Body of pancreas (tissue), 4 donors: Measurements from ENCODE around the gene LRIG1. TPM values are rescaled to one million over a fixed set of nuclear protein-coding genes. Genes with fewer than 3 reads are reported as not detected.
A peak's percentile ranks its signal among the peaks of the same experiment; 100 is the strongest.

ENCODE experiments used
- ATAC-seq: fragments of 150-250 bp; one replicate; pipeline ENCODE4 v1.9.1; 2016
- DNase-seq, 4 donors: peaks; one replicate each; pipeline ENCODE4 v3.0.0-alpha.2; 2019
- H3K27ac ChIP-seq, 4 donors: fragments of 200-600 bp; sonication (generic); 1 replicate in 3 of 4; 2 replicates in 1 of 4; pipeline versions ENCODE4 v1.5.1 to v1.6.1; 2016 to 2019; ENCODE audit warnings: mild to moderate bottlenecking in 1 of 4, mixed read lengths in 1 of 4, moderate library complexity in 1 of 4
- H3K27me3 ChIP-seq, 2 donors: fragments of 200-600 bp; sonication (generic); one replicate each; pipeline ENCODE4 v1.6.0; 2016; ENCODE audit warnings: mild to moderate bottlenecking in 1 of 2
- H3K36me3 ChIP-seq, 2 donors: fragments of 200-600 bp; sonication (generic); replicated peaks in 1 of 2; 2 replicates each; pipeline ENCODE4 v1.5.1; 2016; ENCODE audit warnings: low read depth in 2 of 2; ENCODE audit not compliant: insufficient read depth in 1 of 2
- H3K4me1 ChIP-seq: fragments of 200-600 bp; sonication (generic); one replicate; pipeline ENCODE4 v1.6.0; 2016
- H3K4me3 ChIP-seq, 2 donors: fragments of 200-600 bp; sonication (generic); 1 replicate in 1 of 2; 2 replicates in 1 of 2; pipeline ENCODE4 v1.5.1; 2016 to 2019
- H3K9me3 ChIP-seq, 3 donors: fragments of 200-600 bp; sonication (generic); 1 replicate in 2 of 3; 2 replicates in 1 of 3; pipeline ENCODE4 v1.5.1; 2016
- POLR2A ChIP-seq, 3 donors: fragments of 450-650 bp; IDR thresholded peaks; one replicate each; pipeline ENCODE4 v1.6.1; 2016; ENCODE audit warnings: antibody characterized with exemption in 3 of 3, mild to moderate bottlenecking in 2 of 3
- WGBS, 2 donors: methylation state at CpG; one replicate each; pipeline ENCODE4 v1.1.5; 2017; 5-methylcytosine and 5-hydroxymethylcytosine counted together
- intact Hi-C: fragments of 100-400 bp; cut with DNase I; formaldehyde crosslinking; loops from one replicate; pipeline ENCODE4 v1.15.1; 2023
- total RNA-seq, 2 donors: library from RNA; depleted of rRNA; stranded (reverse); fragments of >200 nt; gene quantifications; one replicate each; pipeline ENCODE4 v1.1.0, GENCODE V29; 2016
- TF ChIP-seq, protein P1 (sequence below), 7 experiments: fragments of 450-650 bp in 4 of 7; fragments of 200-600 bp in 3 of 7; sonication (generic) in 3 of 7; IDR thresholded peaks; one replicate each; pipeline ENCODE4 v1.5.1; 2016 to 2019; ENCODE audit warnings: antibody characterized with exemption in 7 of 7

The LRIG1 gene, protein sequence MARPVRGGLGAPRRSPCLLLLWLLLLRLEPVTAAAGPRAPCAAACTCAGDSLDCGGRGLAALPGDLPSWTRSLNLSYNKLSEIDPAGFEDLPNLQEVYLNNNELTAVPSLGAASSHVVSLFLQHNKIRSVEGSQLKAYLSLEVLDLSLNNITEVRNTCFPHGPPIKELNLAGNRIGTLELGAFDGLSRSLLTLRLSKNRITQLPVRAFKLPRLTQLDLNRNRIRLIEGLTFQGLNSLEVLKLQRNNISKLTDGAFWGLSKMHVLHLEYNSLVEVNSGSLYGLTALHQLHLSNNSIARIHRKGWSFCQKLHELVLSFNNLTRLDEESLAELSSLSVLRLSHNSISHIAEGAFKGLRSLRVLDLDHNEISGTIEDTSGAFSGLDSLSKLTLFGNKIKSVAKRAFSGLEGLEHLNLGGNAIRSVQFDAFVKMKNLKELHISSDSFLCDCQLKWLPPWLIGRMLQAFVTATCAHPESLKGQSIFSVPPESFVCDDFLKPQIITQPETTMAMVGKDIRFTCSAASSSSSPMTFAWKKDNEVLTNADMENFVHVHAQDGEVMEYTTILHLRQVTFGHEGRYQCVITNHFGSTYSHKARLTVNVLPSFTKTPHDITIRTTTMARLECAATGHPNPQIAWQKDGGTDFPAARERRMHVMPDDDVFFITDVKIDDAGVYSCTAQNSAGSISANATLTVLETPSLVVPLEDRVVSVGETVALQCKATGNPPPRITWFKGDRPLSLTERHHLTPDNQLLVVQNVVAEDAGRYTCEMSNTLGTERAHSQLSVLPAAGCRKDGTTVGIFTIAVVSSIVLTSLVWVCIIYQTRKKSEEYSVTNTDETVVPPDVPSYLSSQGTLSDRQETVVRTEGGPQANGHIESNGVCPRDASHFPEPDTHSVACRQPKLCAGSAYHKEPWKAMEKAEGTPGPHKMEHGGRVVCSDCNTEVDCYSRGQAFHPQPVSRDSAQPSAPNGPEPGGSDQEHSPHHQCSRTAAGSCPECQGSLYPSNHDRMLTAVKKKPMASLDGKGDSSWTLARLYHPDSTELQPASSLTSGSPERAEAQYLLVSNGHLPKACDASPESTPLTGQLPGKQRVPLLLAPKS
- 100 to 1,000 TPM; 111 to 114 TPM for total RNA-seq

DNA sequence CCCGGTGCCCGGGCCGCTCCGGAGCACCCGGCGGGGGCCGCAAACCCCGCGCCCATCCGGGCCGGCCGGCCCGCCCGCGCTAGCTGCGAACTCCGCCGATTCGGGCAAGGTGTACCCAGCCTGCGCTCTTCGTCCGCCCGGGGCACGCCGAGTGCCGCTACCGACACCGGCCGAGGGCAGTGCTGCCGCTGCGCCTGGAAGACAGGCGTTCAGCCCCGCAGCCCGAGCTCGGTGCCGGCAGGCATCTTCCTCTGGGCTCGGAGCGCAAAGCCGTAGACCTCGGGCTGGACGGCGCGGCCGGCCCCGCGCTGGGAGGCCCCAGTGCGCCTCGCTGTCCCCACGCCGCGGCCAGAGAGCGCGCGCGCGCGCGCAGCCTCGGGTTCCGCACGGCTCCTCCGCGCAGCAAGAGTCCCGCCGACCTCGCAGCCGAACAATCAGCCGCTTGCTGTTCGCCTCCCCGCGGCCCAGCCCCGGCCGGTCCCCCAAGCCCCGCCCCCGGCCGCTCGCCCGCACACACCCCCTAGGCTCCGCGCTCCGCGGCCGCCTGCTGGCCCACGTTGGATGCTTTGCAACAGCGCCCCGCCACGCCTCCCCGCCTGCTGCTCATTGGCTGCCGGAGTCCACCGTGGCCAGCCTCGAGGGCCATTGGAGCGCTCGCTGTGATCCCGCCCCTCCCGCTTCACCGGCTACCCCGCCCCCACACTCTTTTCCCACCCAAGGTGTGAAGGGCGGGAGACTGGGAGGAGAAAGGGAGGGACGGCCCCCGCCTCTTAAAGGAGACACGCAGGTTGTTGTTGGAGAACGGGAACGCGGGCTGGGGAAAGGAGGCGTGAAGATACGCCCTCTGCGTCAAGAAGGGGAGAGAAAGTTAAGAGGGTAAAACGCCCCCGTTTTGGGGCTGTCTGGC, at the start of gene LRIG1:
Gene LRIG1, minus strand, starts transcription at position 447 of the 907 bp plus-strand sequence. CDS start 615 bp downstream, outside the sequence.
- ATAC-seq (peak; percentile 87), DNase-seq (peak; percentile 99 to 100 (median 100))
- no peaks in the 10 kb centered on the region for H3K27me3 ChIP-seq
- peak within 1 kb of the TSS; percentile 81 to 90 for H3K4me3 ChIP-seq
- peak within 1 kb of the TSS; percentile 85 to 98 (median 94) for H3K27ac ChIP-seq
- 0 to 1% methylated on average over 9 to 60 of the region's 109 CpGs for WGBS, 2 donors
- TF ChIP-seq, protein P1, sequence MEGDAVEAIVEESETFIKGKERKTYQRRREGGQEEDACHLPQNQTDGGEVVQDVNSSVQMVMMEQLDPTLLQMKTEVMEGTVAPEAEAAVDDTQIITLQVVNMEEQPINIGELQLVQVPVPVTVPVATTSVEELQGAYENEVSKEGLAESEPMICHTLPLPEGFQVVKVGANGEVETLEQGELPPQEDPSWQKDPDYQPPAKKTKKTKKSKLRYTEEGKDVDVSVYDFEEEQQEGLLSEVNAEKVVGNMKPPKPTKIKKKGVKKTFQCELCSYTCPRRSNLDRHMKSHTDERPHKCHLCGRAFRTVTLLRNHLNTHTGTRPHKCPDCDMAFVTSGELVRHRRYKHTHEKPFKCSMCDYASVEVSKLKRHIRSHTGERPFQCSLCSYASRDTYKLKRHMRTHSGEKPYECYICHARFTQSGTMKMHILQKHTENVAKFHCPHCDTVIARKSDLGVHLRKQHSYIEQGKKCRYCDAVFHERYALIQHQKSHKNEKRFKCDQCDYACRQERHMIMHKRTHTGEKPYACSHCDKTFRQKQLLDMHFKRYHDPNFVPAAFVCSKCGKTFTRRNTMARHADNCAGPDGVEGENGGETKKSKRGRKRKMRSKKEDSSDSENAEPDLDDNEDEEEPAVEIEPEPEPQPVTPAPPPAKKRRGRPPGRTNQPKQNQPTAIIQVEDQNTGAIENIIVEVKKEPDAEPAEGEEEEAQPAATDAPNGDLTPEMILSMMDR (IDR thresholded peaks at IDR 0.05): peak; percentile 35 to 72 (median 48)
- TF ChIP-seq POLR2A (IDR thresholded peaks at IDR 0.05): peak; percentile 64 to 91 (median 80)
- intact Hi-C loops: no loop called here
- no peaks in the 10 kb centered on the region for H3K9me3 ChIP-seq
- H3K4me1 ChIP-seq: peaks cover 77% of the 10 kb centered on the region
- H3K36me3 ChIP-seq: no peaks in the 10 kb centered on the region

DNA sequence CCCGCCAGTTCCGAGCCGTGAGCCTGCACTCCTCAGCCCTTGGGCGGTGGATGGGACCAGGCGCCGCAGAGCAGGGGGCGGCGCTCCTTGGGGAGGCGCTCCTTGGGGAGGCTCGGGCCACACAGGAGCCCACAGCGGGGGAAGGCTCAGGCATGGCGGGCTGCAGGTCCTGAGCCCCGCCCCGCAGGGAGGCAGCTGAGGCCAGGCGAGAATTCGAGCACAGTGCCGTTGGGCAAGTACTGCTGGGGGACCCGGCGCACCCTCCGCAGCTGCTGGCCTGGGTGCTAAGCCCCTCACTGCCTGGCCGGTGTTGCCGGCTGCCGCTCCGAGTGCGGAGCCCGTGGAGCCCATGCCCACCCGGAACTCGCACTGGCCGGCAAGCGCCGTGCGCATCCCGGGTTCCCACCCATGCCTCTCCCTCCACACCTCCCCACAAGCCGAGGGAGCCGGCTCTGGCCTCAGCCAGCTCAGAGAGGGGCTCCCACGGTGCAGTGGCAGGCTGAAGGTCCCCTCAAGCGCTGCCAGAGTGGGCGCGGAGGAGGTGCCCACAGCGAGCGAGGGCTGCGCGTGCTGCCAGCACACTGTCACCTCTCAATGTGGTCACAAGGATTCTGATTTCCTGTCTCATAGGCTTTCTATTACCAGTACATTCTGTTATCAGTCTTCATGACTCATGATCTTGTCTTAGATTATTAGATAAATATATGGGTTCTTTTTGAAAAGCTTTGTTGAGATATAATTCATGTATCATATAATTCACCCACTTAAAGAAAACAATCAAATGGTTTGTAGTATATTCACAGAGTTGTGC, 44.0 kb upstream of the LRIG1 start:
- Histone ChIP-seq H3K36me3 (no peaks in the 10 kb centered on the region), H3K4me1 (no peaks in the 10 kb centered on the region), H3K27ac (no peak overlapping the region), H3K27me3 (no peaks in the 10 kb centered on the region), H3K9me3 (no peaks in the 10 kb centered on the region), H3K4me3 (no peak overlapping the region)
- TF ChIP-seq POLR2A (IDR thresholded peaks at IDR 0.05): no peak
- TF ChIP-seq, protein P1 (IDR thresholded peaks at IDR 0.05): no peak
- WGBS, 2 donors: 96 to 98% methylated on average over 13 to 41 of the region's 43 CpGs
- intact Hi-C loops: no loop called here
- DNase-seq (no peak), ATAC-seq (no peak)

DNA sequence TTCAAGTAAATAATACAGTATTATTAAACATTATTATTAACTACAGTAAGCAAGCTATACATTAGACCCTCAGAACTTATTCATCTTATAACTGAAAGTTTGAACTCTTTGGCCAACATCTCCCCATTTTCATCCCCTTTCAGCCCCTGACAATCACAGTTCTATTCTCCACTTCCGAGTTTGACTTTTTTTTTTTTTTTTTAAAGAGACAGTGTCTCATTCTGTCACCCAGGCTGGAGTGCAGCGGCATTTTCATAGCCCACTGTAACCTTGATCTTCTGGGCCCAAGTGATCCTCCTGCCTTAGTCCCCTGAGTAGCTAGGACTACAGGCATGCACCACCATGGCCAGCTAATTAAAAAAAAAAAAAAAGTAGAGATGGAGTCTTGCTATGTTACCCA, 41.3 kb upstream of the LRIG1 start:
- Histone ChIP-seq H3K9me3 (no peaks in the 10 kb centered on the region), H3K4me1 (no peaks in the 10 kb centered on the region), H3K36me3 (no peaks in the 10 kb centered on the region), H3K27me3 (no peaks in the 10 kb centered on the region), H3K27ac (no peak overlapping the region), H3K4me3 (no peak overlapping the region)
- DNase-seq: no peak
- TF ChIP-seq, protein P1 (IDR thresholded peaks at IDR 0.05): no peak
- no peak for TF ChIP-seq POLR2A (IDR thresholded peaks at IDR 0.05)
- ATAC-seq: no peak
- 53 to 67% methylated on average over 2 of the region's 2 CpGs for WGBS, 2 donors
- intact Hi-C loops: no loop called here
